NOMO-1 treated with DMSO at 0.1 percent for 48 hours (cell line): ENCODE measurements around the gene KCNS3.
"Not testable (repeated sequence)": the region's sequence is repeated elsewhere in the genome, so short reads cannot be mapped to it uniquely, and the experiment has no call there.

Source experiments
- DNase-seq: peaks from one replicate; lab custom pipeline; 2025; ENCODE audit not compliant: unreplicated experiment; lab: John Stamatoyannopoulos, UW

The KCNS3 gene

DNA sequence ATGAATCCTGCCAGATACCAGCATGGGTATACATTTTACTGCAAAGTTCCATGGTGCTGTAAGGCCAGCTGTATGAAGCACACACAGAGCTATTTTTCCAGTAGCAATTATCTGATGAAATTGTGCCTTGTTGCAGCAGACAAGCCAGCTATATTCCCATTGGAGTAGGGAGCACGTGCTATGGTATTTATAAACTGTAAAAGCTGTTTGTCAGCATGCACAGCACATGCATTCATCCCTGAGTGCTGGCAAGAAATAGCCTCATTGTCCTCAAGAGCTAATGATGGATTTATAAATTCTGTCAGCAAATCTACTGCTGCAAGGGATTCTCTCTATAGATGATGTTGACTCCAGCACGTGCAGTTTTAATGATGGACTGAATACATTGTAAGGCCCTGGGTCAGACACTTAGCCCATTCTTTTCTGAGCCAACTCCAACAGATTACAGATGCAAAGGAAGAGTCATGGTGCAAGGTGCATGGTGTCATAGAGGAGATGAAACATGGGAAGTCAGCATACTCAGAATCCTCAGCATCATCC, 61.7 kb downstream of the KCNS3 start:
- DNase-seq, result no peak

GRCh38 chr2:17943444-17943843, 65.0 kb downstream of the KCNS3 start:
- DNase-seq, result no peak

DNA sequence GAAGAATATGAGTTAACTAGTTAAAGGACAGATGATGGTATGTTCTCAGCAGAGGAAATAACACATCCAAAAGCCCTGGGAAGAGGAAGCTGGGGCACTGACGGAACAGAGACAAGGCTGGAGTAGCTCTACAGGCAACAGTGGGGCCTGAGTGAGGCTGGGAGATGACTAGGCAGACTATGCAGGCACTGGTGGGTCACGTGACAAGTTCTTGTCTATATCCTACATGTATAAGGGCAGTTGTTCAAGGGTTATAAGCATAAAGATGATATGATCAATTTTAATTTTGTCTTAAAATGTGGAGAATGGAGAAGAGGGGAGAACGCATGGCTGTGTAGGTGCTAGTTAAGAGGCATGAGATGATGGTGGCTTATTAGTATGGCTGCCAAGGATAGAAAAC, 68.6 kb downstream of the KCNS3 start:
- no peak for DNase-seq

- DNase-seq, result no peak
These were observed 71.5 kb downstream of the KCNS3 start for GRCh38 chr2:17950006-17950405.

- no peak for DNase-seq
These were observed 73.1 kb downstream of the KCNS3 start for GRCh38 chr2:17951563-17951962.

GRCh38 chr2:17958466-17959092, 80.1 kb downstream of the KCNS3 start:
- no peak for DNase-seq

DNA sequence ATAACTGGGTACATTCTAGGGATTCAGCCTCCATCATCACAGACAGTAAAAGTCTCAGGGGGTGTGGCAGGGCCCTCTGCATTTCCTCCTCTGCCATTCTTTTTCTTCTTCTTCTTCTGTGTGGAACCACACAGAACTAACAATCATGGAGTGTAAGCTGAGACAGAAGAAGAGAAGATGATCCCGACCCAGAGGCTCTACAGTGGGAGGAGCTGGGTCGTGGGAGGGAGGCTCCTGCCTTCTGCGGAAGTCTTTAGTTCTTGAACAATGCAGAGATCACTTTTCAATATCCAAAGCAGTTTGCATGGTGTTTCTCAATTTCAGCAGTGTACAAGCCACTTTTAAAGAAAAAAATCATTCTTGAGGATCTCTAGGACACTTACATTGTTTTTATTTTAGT, 80.9 kb downstream of the KCNS3 start:
- DNase-seq, result no peak

GRCh38 chr2:17959833-17960232, 81.4 kb downstream of the KCNS3 start:
- DNase-seq, result no peak

GRCh38 chr2:17960925-17961324, 82.5 kb downstream of the KCNS3 start:
- no peak for DNase-seq

DNA sequence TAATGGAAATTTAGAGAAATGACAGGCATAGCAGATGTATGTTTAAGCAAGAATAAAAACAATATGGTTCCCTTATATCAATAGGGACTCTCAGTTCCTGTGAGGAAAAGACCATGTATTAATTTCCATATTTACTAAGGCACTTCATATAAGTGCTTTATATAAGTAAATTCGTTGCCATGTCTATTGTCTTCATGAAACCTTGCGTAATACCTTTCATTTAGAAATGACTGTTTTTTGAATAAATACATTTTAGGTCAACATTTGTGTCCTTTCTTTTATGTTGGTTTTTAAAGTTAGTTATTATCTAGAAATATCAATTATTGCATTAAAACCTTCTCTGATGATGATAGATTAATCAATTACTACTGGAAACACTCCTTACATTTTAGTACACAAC, 83.3 kb downstream of the KCNS3 start:
- DNase-seq, result no peak

DNA sequence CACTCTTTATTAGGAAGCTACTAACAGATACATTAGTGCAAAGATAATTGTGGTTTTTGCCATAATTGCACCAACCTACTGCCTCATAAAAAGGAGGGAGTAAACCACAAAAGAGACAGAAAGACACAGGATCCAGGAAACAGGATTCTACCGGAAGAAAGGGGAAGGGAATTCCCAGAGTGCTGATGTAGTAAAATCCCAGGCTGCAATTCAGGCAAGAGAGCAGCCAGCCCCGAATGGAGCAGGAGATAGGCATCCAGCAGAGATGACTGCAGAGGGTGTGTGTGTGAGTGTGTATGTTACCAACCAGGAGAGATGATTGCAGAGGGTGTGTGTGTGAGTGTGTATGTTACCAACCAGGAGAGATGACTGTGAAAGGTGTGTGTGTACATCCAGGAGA, 84.4 kb downstream of the KCNS3 start:
- DNase-seq, result no peak

GRCh38 chr2:17963571-17963970, 85.1 kb downstream of the KCNS3 start:
- DNase-seq, result not testable (repeated sequence)

DNA sequence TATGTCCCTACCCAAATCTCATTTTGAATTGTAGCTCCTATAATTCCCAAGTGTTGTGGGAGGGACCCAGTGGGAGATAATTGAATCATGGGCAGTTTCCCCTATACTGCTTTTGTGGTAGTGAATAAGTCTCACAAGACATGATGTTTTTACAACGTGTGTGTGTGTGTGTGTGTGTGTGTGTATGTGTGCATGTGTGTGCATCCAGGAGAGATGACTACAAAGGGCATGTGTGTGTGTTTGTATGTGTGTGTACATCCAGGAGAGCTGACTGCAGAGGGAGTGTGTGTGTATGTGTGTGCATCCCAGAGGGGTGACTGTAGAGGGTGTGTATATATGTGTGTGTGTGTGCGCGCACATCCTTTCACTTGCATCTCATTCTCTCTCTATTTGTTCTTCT, 86.7 kb downstream of the KCNS3 start:
- DNase-seq, result no peak

GRCh38 chr2:17966798-17967197, 88.3 kb downstream of the KCNS3 start:
- DNase-seq, result no peak

GRCh38 chr2:17969661-17970060, 91.2 kb downstream of the KCNS3 start:
- no peak for DNase-seq

- no peak for DNase-seq
These were observed 93.2 kb downstream of the KCNS3 start for GRCh38 chr2:17971531-17972125.

- no peak for DNase-seq
These were observed 94.5 kb downstream of the KCNS3 start for GRCh38 chr2:17972991-17973390.

DNA sequence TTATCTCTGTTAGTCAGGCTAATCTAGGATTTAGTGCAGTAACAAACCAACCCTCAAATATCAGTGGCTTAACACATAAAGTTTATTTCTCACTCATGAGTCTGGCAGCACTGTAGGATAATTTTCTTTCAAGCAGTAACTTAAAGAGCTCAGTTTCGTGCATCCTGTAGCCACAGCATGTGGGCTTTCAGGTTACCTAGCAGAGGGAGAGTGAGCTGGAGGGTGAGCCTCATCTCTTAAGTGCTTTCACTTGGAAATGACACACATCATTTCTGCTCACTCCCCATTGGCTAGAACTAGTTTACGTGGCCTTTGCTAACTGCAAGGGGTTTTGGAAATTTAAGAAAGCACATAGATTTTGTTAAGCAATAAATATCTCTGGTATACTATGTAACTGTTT, 96.9 kb downstream of the KCNS3 start:
- DNase-seq, result no peak

- no peak for DNase-seq
These were observed 98.6 kb downstream of the KCNS3 start for GRCh38 chr2:17976871-17977746.

GRCh38 chr2:17979707-17980106, 101.2 kb downstream of the KCNS3 start:
- DNase-seq, result no peak

DNA sequence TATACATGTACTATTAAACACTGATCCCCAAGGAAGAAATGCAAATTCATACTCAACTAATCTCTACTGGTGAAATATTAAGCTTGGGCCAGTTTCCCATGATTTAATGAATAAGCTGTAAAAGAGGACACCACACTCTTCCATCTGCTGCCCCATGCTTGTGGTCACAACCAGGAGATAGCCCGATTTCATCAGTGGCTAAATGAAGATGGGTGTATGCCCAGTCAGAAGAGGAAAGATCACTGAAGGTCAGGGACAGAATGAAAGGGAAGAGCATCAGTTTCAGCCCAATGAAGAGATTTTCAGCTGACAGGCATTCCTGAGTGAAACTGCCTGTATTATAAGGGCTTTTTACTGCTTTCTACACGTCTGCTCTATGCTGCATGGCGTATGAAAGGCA, 103.5 kb downstream of the KCNS3 start:
- no peak for DNase-seq
